IPS-11a (cell line): ENCODE results near the gene TOGARAM1.
A peak's percentile ranks its signal among the peaks of the same experiment; 100 is the strongest.

Source experiments
- H3K4me3 ChIP-seq: one replicate; pipeline ENCODE4 v1.5.1; 2013; ENCODE audit warnings: low read depth, low read length, control low read depth

Gene TOGARAM1, protein sequence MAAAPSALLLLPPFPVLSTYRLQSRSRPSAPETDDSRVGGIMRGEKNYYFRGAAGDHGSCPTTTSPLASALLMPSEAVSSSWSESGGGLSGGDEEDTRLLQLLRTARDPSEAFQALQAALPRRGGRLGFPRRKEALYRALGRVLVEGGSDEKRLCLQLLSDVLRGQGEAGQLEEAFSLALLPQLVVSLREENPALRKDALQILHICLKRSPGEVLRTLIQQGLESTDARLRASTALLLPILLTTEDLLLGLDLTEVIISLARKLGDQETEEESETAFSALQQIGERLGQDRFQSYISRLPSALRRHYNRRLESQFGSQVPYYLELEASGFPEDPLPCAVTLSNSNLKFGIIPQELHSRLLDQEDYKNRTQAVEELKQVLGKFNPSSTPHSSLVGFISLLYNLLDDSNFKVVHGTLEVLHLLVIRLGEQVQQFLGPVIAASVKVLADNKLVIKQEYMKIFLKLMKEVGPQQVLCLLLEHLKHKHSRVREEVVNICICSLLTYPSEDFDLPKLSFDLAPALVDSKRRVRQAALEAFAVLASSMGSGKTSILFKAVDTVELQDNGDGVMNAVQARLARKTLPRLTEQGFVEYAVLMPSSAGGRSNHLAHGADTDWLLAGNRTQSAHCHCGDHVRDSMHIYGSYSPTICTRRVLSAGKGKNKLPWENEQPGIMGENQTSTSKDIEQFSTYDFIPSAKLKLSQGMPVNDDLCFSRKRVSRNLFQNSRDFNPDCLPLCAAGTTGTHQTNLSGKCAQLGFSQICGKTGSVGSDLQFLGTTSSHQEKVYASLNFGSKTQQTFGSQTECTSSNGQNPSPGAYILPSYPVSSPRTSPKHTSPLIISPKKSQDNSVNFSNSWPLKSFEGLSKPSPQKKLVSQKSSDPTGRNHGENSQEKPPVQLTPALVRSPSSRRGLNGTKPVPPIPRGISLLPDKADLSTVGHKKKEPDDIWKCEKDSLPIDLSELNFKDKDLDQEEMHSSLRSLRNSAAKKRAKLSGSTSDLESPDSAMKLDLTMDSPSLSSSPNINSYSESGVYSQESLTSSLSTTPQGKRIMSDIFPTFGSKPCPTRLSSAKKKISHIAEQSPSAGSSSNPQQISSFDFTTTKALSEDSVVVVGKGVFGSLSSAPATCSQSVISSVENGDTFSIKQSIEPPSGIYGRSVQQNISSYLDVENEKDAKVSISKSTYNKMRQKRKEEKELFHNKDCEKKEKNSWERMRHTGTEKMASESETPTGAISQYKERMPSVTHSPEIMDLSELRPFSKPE (N-terminal part only)

DNA sequence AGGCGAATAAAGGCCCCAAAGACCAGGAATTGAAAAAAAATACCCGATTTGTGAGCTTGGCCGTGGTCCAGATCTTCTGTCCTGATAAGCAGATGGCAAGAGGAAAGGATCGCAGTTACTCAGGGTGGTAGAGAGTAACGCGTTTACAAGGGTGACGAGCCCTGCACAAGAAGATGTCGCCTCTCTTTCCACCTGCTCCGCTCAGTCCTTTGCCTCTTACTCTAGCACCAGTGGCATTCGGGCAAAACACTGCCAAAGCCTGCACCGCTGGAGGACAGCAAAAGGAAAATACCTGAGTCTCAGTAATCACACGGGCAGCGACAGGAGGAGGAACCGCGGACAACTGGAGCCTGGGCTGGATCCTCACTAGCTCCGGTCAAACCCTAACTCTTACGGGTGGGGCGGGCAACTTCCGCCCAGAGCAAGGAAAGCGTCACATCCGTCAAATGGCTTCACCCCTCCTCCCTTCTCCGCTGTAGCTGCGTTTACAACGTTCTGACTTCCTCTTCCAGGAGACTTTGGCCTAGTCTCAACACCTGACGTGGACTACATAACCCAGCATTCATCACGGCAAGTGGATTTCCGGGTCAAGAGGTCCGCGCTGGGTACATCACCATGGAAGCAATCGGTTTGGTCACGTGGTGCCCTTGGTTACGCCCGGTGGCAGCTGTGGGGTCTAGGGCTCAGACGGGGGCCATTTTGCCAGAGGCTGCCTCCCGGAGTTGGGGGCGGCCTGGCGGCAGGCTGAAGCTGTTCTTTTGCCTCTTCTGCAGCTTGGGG is at the start of gene TOGARAM1, which contains the start of gene KLHL28:
TOGARAM1 (plus strand) TSS at position 637 of the 780 bp plus-strand sequence. CDS start 232 bp downstream, outside the sequence.
KLHL28 (minus strand) TSS at position 394 of the 780 bp plus-strand sequence. CDS start 16,019 bp downstream, outside the sequence.
- H3K4me3 ChIP-seq, result peak within 1 kb of the TSS; percentile 88

- no peak overlapping the region for H3K4me3 ChIP-seq
Observed at GRCh38 chr14:44914849-44915248, 47.1 kb upstream of the TOGARAM1 start.

DNA sequence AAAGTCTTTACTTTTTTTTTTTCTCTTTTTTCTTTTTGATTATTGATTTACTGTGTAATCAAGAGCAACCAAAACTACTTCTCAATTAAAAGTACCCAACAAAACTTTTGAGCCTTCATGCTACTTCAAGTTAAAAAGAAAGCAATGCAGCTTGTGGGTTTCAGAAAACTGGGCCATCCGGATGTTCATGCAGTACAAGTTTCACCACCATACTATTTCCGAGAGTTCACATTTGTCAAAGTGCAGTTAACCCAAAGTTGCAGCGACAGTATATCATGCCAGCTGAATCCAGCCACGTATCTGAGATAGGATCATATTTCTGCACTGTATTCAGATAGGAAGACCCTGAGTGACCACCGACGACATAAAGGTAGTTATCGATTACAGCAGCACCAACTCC is 33.2 kb upstream of the TOGARAM1 start:
- no peak overlapping the region for H3K4me3 ChIP-seq

DNA sequence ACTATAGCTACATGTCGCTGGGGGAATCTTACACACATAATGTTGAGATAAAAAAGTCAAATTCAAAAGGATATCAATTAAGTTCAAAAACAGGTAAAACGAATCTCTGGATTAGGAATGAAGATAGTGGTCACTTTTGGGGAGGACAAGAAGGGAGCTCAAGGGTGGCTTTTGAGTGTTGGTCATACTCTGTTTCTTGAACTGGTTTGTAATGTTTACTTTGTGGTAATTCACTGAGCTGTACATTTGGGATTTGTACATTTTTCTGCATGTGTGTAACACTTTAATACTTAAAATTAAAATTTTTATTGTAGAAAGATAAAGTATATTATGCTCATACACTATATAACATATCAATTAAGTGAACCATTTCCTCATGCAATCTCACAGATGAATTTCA is 26.8 kb upstream of the TOGARAM1 start:
- H3K4me3 ChIP-seq, result no peak overlapping the region

- no peak overlapping the region for H3K4me3 ChIP-seq
Observed at GRCh38 chr14:44937547-44937946, 24.4 kb upstream of the TOGARAM1 start.

- no peak overlapping the region for H3K4me3 ChIP-seq
Observed at GRCh38 chr14:44940211-44940610, 21.8 kb upstream of the TOGARAM1 start.

GRCh38 chr14:44940944-44941343 is 21.0 kb upstream of the TOGARAM1 start:
- no peak overlapping the region for H3K4me3 ChIP-seq

DNA sequence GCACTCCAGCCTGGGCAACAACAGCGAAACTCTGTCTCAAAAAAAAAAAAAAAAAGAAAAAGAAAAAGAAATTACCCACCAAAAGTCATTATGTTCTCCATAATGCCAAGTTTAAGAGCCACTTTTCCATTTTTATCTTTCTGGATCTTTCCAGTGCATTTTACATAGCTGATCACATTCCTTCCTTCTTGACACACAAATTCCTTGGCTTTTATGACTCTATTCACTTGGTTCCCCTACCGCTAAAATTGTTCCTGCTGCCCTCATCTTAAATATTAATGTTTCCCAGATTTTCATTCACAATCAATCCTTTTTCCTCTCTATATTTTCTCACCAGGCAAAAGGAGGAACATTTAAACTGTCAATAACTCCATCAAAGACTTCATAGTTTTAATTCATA is 20.4 kb upstream of the TOGARAM1 start:
- no peak overlapping the region for H3K4me3 ChIP-seq

DNA sequence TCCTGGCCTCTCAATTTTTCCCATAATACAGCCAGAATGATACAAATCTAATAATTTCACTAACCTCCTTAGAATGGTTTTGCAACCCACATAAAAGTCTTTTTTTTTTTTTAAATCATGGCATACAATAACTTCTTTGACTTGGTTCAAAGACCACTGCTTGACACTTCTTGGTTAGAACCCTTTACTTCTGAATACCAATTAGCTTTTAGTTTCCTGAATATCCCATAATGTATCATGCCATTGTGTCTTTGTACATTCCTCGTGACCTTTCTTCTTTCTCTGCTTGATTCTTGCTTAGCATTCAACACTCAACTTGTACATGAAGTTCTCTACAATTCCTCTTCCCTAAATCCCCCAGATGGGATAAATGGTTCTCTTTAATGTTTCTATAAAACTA is 19.6 kb upstream of the TOGARAM1 start:
- H3K4me3 ChIP-seq, result no peak overlapping the region

- no peak overlapping the region for H3K4me3 ChIP-seq
Observed at GRCh38 chr14:44944107-44944506, 17.9 kb upstream of the TOGARAM1 start.

DNA sequence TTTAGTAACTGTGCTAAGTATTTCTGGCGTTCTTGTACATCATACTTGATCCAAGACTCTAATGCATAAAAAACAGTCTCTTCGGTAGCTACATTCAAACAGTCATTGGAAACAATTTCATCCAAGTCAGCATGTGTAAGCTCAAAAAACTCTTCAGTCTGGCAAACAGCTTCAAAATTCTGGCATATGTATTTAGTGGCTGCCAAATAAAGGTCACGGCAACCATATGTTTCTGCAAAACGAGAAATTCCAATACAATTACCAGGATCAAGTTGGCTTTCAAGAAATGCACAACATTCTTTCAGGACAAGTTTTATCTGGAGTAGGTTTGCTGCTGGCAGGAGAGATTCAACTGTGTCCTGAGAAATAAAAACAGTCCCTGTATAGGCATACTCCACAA is 16.7 kb upstream of the TOGARAM1 start:
- no peak overlapping the region for H3K4me3 ChIP-seq

GRCh38 chr14:44951051-44951450 is 10.9 kb upstream of the TOGARAM1 start:
- no peak overlapping the region for H3K4me3 ChIP-seq

DNA sequence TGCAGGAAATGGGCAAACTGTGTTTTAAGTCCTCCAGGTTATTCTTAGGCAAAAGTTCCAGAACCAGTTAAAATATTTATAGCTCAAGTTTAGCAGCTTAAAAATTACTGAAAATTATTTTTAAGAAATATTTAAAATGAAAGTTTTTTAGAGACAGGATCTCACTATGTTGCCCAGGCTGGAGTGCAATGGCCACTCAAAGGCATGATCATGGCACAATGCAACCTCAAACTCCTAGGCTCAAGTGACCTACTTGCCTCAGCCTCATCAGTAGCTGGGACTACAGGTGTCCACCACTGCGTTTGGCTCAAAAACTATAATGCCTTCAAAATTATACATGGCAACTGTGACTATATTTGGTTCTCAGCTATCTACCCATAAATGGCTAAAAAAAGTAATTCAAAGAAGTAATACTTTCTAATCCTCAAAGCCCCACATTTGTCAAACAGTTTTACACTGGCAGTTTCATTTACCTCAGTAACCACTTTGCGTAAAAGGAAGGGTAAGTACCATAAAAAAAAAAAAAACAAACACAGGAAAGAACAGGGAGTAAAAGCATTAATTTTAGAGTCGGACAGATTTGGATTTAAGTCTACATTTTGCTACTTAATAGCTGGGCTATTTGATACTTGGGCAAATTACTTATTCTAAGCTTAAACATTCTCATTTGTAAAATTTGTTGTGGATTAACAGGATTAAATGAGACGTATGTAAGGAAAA is 9.4 kb upstream of the TOGARAM1 start:
- no peak overlapping the region for H3K4me3 ChIP-seq

DNA sequence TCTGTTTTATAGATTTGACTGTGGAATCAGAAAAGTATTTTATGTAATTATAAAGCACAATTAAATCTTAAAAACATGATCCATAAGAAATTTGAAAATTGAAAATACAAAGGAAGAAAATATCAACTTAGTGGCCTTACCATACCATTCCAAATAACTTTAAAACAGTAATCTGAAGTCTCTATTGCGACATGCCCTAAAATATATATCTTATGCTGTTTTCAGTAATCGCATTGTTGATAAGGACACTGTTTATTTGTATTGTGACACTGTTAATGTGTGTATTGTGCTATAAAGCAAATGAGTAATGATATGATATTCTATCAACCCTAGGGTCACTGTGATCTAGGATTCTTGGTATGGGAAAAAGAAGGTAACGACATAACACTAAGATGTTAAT is 7.2 kb upstream of the TOGARAM1 start:
- no peak overlapping the region for H3K4me3 ChIP-seq

- no peak overlapping the region for H3K4me3 ChIP-seq
Observed at GRCh38 chr14:44955528-44955927, 6.5 kb upstream of the TOGARAM1 start.

GRCh38 chr14:44956866-44957265 is 5.1 kb upstream of the TOGARAM1 start:
- no peak overlapping the region for H3K4me3 ChIP-seq

DNA sequence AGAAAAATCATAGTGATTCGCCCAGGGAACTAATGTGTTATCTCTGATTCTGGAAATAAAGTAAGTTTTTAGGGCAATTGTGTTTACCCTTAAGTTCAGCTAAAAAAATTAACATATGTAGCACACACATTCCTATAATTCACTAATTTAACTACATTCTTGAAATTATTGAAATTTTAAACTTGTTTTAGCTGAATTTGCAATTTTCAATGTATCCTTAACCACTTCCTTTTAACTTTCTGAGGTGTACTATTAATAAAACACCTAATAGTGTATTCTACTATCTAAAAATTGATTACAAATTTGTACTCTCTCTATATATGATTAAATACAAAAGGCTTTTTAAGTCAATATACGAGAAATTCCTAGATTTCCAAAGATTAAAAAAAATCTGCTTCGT is 2.5 kb upstream of the TOGARAM1 start:
- H3K4me3 ChIP-seq, result no peak overlapping the region

DNA sequence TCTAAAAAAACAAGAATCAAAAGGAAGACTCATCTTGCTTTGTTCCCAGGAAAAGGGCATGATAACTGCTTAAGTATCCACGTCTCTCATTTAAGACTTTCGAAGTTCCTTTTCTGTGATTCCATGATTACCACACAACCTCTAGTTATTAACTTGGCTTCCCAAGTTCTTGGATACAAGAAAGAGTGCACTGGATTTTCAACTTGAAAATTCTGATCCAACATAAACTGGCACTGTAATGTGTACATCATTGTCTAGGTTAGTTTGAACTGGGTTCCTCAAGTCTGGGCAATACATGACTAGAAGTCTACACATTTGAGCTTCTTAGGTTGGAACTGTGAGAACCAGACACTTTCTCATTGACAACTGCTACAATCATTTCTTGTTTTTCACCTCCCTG is 1.8 kb upstream of the TOGARAM1 start:
- H3K4me3 ChIP-seq, result peak overlapping the region; percentile 88

DNA sequence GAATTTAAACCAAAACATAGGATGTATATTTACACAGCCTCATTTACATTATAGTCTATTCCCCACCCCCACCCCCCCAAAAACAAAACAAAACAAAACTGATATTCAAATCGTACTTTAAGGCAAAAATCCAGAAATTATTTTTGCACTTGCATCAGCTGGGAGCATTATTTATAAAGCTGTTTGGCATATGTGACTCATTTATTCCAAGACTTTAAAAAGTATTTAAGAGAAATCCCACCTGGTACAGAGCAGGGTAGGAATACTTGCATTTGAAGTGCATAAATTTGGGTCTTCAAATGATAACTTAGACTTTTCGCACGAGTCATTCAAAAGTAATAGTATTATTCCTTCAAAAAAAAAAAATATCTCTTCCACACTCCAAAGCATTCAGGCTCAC is 1.3 kb upstream of the TOGARAM1 start:
- H3K4me3 ChIP-seq, result peak overlapping the region; percentile 88

- H3K4me3 ChIP-seq, result peak overlapping the region; percentile 88
Observed at GRCh38 chr14:44961151-44961553, 838 bp upstream of the TOGARAM1 start.
